HG02970 (cell line): ENCODE data around the gene SRRM5.

Experiments
- ATAC-seq: cut with Tn5 transposase; IDR thresholded peaks from one replicate; pipeline ENCODE4 v1.9.1; 2021; ENCODE audit warnings: mild to moderate bottlenecking, moderate library complexity, moderate number of reproducible peaks; ENCODE audit not compliant: unreplicated experiment, low FRiP score

SRRM5 gene

DNA sequence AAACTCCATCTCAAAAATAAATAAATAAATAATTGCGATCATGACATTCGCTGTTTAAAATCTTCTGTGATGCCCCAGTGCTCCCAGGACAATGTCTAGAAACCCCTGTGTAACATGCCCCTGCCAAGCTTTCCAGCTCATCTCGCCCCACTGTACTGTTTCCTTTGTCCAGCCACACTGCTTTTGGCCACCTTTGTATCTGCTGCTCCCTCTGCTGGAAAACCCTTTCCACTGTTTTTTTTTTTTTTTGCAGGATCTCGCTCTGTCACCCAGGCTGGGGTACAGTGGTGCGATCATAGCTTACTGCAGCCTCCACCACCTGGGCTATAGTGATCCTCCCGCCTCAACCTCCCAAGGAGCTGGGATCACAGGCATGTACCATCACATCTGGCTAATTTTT lies 50.6 kb downstream of the SRRM5 start:
- ATAC-seq: no peak

DNA sequence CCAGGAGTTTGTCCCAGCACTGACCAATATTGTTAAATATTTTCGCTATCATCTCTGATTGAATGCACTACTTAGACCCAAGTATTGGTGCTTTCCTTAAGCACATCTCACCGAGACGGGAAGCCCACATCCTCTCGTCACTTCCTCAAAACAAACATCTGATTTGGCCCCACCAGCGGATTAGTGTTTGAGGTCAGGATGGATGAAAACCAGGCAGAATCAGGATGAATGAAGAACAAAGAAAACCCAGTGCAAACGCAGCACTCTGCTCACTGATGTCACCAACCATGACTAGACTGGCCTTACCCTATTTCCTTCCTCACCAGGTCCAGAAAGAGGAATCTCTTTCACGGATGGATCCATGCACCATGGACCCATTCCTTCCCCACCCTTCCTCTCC lies 52.1 kb downstream of the SRRM5 start:
- ATAC-seq: no peak
